Neural progenitor cell (in vitro differentiated cells): Measurements from ENCODE around the gene LGALS3. TPM values are rescaled to one million over a fixed set of nuclear protein-coding genes. Genes with fewer than 3 reads are reported as not detected.
A peak's percentile ranks its signal among the peaks of the same experiment; 100 is the strongest.

Source experiments
- DNase-seq: peaks from one replicate; pipeline ENCODE4 v3.0.0-alpha.2; 2016; ENCODE audit warnings: low spot score
- H2AFZ ChIP-seq: fragments of 200-600 bp; sonication (generic); replicated peaks from 2 replicates; pipeline ENCODE4 v1.6.1; 2016; ENCODE audit warnings: antibody characterized with exemption
- H3F3A ChIP-seq: fragments of 200-600 bp; sonication (generic); 2 replicates; pipeline ENCODE4 v1.6.1; 2016; ENCODE audit warnings: antibody characterized with exemption, low read depth
- H3K27ac ChIP-seq: fragments of 200-600 bp; sonication (generic); 2 replicates; pipeline ENCODE4 v1.5.1; 2016; ENCODE audit warnings: mild to moderate bottlenecking
- H3K27me3 ChIP-seq: fragments of 200-600 bp; sonication (generic); 2 replicates; pipeline ENCODE4 v1.6.1; 2016; ENCODE audit warnings: mild to moderate bottlenecking, moderate library complexity
- H3K36me3 ChIP-seq: fragments of 200-600 bp; sonication (generic); 2 replicates; pipeline ENCODE4 v1.5.1; 2016
- H3K4me1 ChIP-seq: fragments of 200-600 bp; sonication (generic); 2 replicates; pipeline ENCODE4 v1.6.1; 2016; ENCODE audit warnings: mixed run types
- H3K4me2 ChIP-seq: fragments of 200-600 bp; sonication (generic); 2 replicates; pipeline ENCODE4 v1.6.1; 2016
- H3K4me3 ChIP-seq: fragments of 200-600 bp; sonication (generic); 2 replicates; pipeline ENCODE4 v1.5.1; 2016
- H3K79me2 ChIP-seq: fragments of 200-600 bp; sonication (generic); 2 replicates; pipeline ENCODE4 v1.6.1; 2016; ENCODE audit warnings: low read depth
- H3K9ac ChIP-seq: fragments of 200-600 bp; sonication (generic); 2 replicates; pipeline ENCODE4 v1.6.1; 2016
- H3K9me3 ChIP-seq: fragments of 200-600 bp; sonication (generic); 2 replicates; pipeline ENCODE4 v1.5.1; 2016; ENCODE audit warnings: low read depth
- H4K20me1 ChIP-seq: fragments of 200-600 bp; sonication (generic); 2 replicates; pipeline ENCODE4 v1.6.1; 2016; ENCODE audit warnings: low read depth
- H3K27ac Mint-ChIP-seq: 3 replicates; pipeline ENCODE4 v1.8.0; 2021; ENCODE audit warnings: mixed read lengths
- H3K27me3 Mint-ChIP-seq: 2 replicates; pipeline ENCODE4 v1.8.0; 2022; ENCODE audit warnings: low read depth, mild to moderate bottlenecking, inconsistent platforms, moderate library complexity, mixed read lengths; ENCODE audit not compliant: insufficient read depth
- H3K36me3 Mint-ChIP-seq: 3 replicates; pipeline ENCODE4 v1.8.0; 2021; ENCODE audit warnings: mixed read lengths
- H3K4me1 Mint-ChIP-seq: 3 replicates; pipeline ENCODE4 v1.8.0; 2021; ENCODE audit warnings: mixed read lengths
- H3K4me3 Mint-ChIP-seq: 3 replicates; pipeline ENCODE4 v1.8.0; 2021; ENCODE audit warnings: mild to moderate bottlenecking, moderate library complexity, mixed read lengths
- H3K9me3 Mint-ChIP-seq: 3 replicates; pipeline ENCODE4 v1.8.0; 2020; ENCODE audit warnings: mixed read lengths
- EZH2 ChIP-seq: fragments of 200-600 bp; sonication (generic); IDR thresholded peaks from 2 replicates; pipeline ENCODE4 v1.6.1; 2017; ENCODE audit warnings: antibody characterized with exemption, mild to moderate bottlenecking, moderate library complexity
- EZH2phosphoT487 ChIP-seq: fragments of 200-600 bp; sonication (generic); IDR thresholded peaks from 2 replicates; pipeline ENCODE4 v1.6.1; 2017; ENCODE audit warnings: antibody characterized with exemption
- total RNA-seq: library from RNA; depleted of rRNA; stranded (reverse); fragments of >200 nt; gene quantifications from 2 replicates; pipeline ENCODE4 v1.2.3, GENCODE V29; 2015; ENCODE audit warnings: low replicate concordance
- TF ChIP-seq, protein P1 (sequence below): fragments of 200-600 bp; sonication (generic); IDR thresholded peaks from 2 replicates; pipeline ENCODE4 v1.5.1; 2017; ENCODE audit warnings: antibody characterized with exemption, mild to moderate bottlenecking

LGALS3 gene
- total RNA-seq, 1 donor from 2014 or later: not detected

- Histone ChIP-seq H3F3A (peaks cover 4% of the 10 kb centered on the region), H3K4me3 (no peak overlapping the region), H3K9me3 (no peaks in the 10 kb centered on the region), H3K36me3 (no peaks in the 10 kb centered on the region), H3K79me2 (no peaks in the 10 kb centered on the region), H3K4me1 (peaks cover 20% of the 10 kb centered on the region), H3K27me3 (peaks cover 5% of the 10 kb centered on the region), H2AFZ (no peak overlapping the region), H3K9ac (no peak overlapping the region), H3K4me2 (no peak overlapping the region), H3K27ac (no peak overlapping the region), H4K20me1 (no peaks in the 10 kb centered on the region)
- peak overlapping the region; percentile 14 for H3K27ac Mint-ChIP-seq
- TF ChIP-seq EZH2phosphoT487: no peak
- TF ChIP-seq EZH2: no peak
- TF ChIP-seq, protein P1, sequence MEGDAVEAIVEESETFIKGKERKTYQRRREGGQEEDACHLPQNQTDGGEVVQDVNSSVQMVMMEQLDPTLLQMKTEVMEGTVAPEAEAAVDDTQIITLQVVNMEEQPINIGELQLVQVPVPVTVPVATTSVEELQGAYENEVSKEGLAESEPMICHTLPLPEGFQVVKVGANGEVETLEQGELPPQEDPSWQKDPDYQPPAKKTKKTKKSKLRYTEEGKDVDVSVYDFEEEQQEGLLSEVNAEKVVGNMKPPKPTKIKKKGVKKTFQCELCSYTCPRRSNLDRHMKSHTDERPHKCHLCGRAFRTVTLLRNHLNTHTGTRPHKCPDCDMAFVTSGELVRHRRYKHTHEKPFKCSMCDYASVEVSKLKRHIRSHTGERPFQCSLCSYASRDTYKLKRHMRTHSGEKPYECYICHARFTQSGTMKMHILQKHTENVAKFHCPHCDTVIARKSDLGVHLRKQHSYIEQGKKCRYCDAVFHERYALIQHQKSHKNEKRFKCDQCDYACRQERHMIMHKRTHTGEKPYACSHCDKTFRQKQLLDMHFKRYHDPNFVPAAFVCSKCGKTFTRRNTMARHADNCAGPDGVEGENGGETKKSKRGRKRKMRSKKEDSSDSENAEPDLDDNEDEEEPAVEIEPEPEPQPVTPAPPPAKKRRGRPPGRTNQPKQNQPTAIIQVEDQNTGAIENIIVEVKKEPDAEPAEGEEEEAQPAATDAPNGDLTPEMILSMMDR: no peak
- H3K27me3 Mint-ChIP-seq: peaks cover 17% of the 10 kb centered on the region
- H3K4me3 Mint-ChIP-seq: no peak overlapping the region
- DNase-seq: no peak
- no peaks in the 10 kb centered on the region for H3K9me3 Mint-ChIP-seq
- H3K36me3 Mint-ChIP-seq: peaks cover 2% of the 10 kb centered on the region
- H3K4me1 Mint-ChIP-seq: peaks cover 43% of the 10 kb centered on the region
Measured at GRCh38 chr14:55121628-55122439, 7.2 kb upstream of the LGALS3 start.

GRCh38 chr14:55122440-55122986 is 6.5 kb upstream of the LGALS3 start:
- Mint-ChIP-seq H3K4me3 (peak overlapping the region; percentile 37), H3K36me3 (peaks cover 2% of the 10 kb centered on the region), H3K27ac (peak overlapping the region; percentile 14), H3K27me3 (peaks cover 17% of the 10 kb centered on the region), H3K4me1 (peaks cover 50% of the 10 kb centered on the region), H3K9me3 (no peaks in the 10 kb centered on the region)
- Histone ChIP-seq H3F3A (peaks cover 8% of the 10 kb centered on the region), H3K9ac (no peak overlapping the region), H2AFZ (no peak overlapping the region), H3K27me3 (peaks cover 12% of the 10 kb centered on the region), H3K4me2 (no peak overlapping the region), H3K4me1 (peaks cover 27% of the 10 kb centered on the region), H3K36me3 (no peaks in the 10 kb centered on the region), H4K20me1 (no peaks in the 10 kb centered on the region), H3K9me3 (no peaks in the 10 kb centered on the region), H3K27ac (no peak overlapping the region), H3K79me2 (no peaks in the 10 kb centered on the region), H3K4me3 (no peak overlapping the region)
- TF ChIP-seq, protein P1: no peak
- TF ChIP-seq EZH2 (no peak), EZH2phosphoT487 (no peak)
- no peak for DNase-seq

GRCh38 chr14:55123101-55123500 is 6.0 kb upstream of the LGALS3 start:
- no peak for TF ChIP-seq EZH2
- Mint-ChIP-seq H3K4me3 (peak overlapping the region; percentile 37), H3K36me3 (peaks cover 2% of the 10 kb centered on the region), H3K27ac (peak overlapping the region; percentile 14), H3K9me3 (no peaks in the 10 kb centered on the region), H3K27me3 (peaks cover 18% of the 10 kb centered on the region), H3K4me1 (peaks cover 54% of the 10 kb centered on the region)
- H3K79me2 ChIP-seq: no peaks in the 10 kb centered on the region
- H4K20me1 ChIP-seq: peaks cover under 1% of the 10 kb centered on the region
- H2AFZ ChIP-seq: no peak overlapping the region
- H3K4me3 ChIP-seq: no peak overlapping the region
- no peak overlapping the region for H3K27ac ChIP-seq
- no peaks in the 10 kb centered on the region for H3K9me3 ChIP-seq
- no peak overlapping the region for H3K4me2 ChIP-seq
- H3K36me3 ChIP-seq: no peaks in the 10 kb centered on the region
- H3K9ac ChIP-seq: no peak overlapping the region
- H3K27me3 ChIP-seq: peaks cover 17% of the 10 kb centered on the region
- DNase-seq: no peak
- H3K4me1 ChIP-seq: peaks cover 27% of the 10 kb centered on the region
- peaks cover 9% of the 10 kb centered on the region for H3F3A ChIP-seq
